ENCODE measurements around the gene TAOK1. TPM values are rescaled to one million over a fixed set of nuclear protein-coding genes. Genes with fewer than 3 reads are reported as not detected.

TAOK1 gene
- total and polyA plus RNA-seq, 4 donors: 4.3 to 20.5 (median 12.6) TPM

GRCh38 chr17:29583324-29584248 lies 193.4 kb downstream of the TAOK1 start:
- Histone ChIP-seq H3K4me3 (ENCODE audit: low read depth in 1 of 3, low read length in 3 of 3) (no peak overlapping the region), H3K36me3 (ENCODE audit: control insufficient read depth in 4 of 4, insufficient read depth in 3 of 4, low read depth in 1 of 4, low read length in 3 of 4) (peaks cover 0 to 5% (median 1%) of the 10 kb centered on the region in 4 donors), H3K9ac (ENCODE audit: low read depth in 1 of 2, low read length in 2 of 2) (no peak overlapping the region), H3K9me3 (ENCODE audit: control insufficient read depth in 4 of 4, low read length in 3 of 4) (no peaks in the 10 kb centered on the region), H3K27ac (ENCODE audit: low read depth in 1 of 2, low read length in 2 of 2) (no peak overlapping the region), H3K27me3 (ENCODE audit: control insufficient read depth in 4 of 4, insufficient read depth in 4 of 4, low read length in 3 of 4) (no peaks in the 10 kb centered on the region), H3K4me1 (ENCODE audit: control insufficient read depth in 4 of 4, insufficient read depth in 4 of 4, low read length in 3 of 4) (peaks cover 0 to 15% (median 11%) of the 10 kb centered on the region in 4 donors)
- 94% methylated on average over 16 of the region's 16 CpGs for WGBS
- DNase-seq (ENCODE audit: low spot score): no peak
- TF ChIP-seq FOXA1 (IDR thresholded peaks at IDR 0.05): no peak
- TF ChIP-seq NR2F2 (IDR thresholded peaks at IDR 0.05): no peak
- no peak for TF ChIP-seq SP1 (IDR thresholded peaks at IDR 0.05)
- TF ChIP-seq CTCF (IDR thresholded peaks at IDR 0.05; ENCODE audit: low read depth, low read length, missing input control): no peak
- no peak for TF ChIP-seq ATF3 (IDR thresholded peaks at IDR 0.05)
- no peak for TF ChIP-seq MAX (IDR thresholded peaks at IDR 0.05)
- no peak for TF ChIP-seq YY1 (IDR thresholded peaks at IDR 0.05)
- TF ChIP-seq ZBTB33 (IDR thresholded peaks at IDR 0.05): no peak
- TF ChIP-seq, protein P1, sequence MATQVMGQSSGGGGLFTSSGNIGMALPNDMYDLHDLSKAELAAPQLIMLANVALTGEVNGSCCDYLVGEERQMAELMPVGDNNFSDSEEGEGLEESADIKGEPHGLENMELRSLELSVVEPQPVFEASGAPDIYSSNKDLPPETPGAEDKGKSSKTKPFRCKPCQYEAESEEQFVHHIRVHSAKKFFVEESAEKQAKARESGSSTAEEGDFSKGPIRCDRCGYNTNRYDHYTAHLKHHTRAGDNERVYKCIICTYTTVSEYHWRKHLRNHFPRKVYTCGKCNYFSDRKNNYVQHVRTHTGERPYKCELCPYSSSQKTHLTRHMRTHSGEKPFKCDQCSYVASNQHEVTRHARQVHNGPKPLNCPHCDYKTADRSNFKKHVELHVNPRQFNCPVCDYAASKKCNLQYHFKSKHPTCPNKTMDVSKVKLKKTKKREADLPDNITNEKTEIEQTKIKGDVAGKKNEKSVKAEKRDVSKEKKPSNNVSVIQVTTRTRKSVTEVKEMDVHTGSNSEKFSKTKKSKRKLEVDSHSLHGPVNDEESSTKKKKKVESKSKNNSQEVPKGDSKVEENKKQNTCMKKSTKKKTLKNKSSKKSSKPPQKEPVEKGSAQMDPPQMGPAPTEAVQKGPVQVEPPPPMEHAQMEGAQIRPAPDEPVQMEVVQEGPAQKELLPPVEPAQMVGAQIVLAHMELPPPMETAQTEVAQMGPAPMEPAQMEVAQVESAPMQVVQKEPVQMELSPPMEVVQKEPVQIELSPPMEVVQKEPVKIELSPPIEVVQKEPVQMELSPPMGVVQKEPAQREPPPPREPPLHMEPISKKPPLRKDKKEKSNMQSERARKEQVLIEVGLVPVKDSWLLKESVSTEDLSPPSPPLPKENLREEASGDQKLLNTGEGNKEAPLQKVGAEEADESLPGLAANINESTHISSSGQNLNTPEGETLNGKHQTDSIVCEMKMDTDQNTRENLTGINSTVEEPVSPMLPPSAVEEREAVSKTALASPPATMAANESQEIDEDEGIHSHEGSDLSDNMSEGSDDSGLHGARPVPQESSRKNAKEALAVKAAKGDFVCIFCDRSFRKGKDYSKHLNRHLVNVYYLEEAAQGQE (IDR thresholded peaks at IDR 0.05): no peak
- no peak for TF ChIP-seq TAF1 (conservative IDR thresholded peaks at IDR 0.05)
- no peak for TF ChIP-seq JUND (IDR thresholded peaks at IDR 0.05)
- no peak for TF ChIP-seq RAD21 (IDR thresholded peaks at IDR 0.05)
- TF ChIP-seq FOXA2 (IDR thresholded peaks at IDR 0.05): no peak
- TF ChIP-seq GABPA (IDR thresholded peaks at IDR 0.05 in 1 of 2, conservative IDR thresholded peaks at IDR 0.05 in 1 of 2): no peak
- no peak for TF ChIP-seq EGR1 (IDR thresholded peaks at IDR 0.05; ENCODE audit: low read depth in 2 of 2)

Data from liver (tissue), 9 donors.